ENCODE results near the gene PLCL2. TPM values are rescaled to one million over a fixed set of nuclear protein-coding genes. Genes with fewer than 3 reads are reported as not detected.

PLCL2 gene
- total RNA-seq, 1 donor from 2014 or later = 26.4 TPM

DNA sequence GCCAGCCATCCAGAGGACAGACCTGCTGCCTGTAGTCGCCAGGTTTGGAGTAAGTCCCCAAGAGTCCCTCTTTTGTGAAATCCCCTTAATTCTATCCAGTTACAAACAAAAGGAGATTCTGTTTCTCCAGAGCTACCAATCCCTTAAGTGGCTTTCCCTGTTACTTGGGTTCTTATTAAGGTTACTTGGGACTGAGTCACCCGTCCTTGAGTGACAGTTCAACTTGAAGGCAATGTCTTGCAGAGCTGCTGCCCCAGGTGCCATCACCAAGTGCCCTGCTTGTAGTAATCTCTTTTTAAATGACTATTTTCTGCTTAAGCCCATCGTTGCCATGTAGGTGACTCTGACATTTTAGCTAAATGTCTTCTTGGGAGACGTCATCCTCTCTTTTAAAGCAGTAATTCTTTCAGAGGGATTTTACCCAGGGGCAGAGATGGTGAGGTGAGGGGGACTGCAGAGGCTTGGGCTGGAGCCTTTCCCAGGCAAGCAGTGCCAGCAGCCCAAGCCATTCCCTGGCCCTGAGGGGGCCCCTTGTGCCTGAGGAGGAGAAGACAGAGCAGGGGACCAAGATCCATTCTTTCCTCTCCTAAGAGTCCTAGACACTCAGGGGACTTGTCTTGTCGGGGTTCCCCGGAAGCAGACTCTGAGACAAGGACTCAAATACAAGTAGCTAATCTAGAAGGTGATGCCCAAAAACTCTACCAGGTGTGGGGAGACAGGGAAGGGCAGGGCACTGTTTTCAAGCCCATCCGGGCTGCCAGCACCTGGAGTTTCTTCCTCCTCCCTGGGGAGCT is 253.7 kb downstream of the PLCL2 start:
- TF ChIP-seq, protein P1, sequence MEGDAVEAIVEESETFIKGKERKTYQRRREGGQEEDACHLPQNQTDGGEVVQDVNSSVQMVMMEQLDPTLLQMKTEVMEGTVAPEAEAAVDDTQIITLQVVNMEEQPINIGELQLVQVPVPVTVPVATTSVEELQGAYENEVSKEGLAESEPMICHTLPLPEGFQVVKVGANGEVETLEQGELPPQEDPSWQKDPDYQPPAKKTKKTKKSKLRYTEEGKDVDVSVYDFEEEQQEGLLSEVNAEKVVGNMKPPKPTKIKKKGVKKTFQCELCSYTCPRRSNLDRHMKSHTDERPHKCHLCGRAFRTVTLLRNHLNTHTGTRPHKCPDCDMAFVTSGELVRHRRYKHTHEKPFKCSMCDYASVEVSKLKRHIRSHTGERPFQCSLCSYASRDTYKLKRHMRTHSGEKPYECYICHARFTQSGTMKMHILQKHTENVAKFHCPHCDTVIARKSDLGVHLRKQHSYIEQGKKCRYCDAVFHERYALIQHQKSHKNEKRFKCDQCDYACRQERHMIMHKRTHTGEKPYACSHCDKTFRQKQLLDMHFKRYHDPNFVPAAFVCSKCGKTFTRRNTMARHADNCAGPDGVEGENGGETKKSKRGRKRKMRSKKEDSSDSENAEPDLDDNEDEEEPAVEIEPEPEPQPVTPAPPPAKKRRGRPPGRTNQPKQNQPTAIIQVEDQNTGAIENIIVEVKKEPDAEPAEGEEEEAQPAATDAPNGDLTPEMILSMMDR (IDR thresholded peaks at IDR 0.05) = no peak
- no peak for TF ChIP-seq EZH2 (IDR thresholded peaks at IDR 0.05)
- Histone ChIP-seq H3K9ac (no peak overlapping the region), H3K4me3 (no peak overlapping the region), H2AFZ (replicated peaks) (no peak overlapping the region), H3K79me2 (ENCODE audit: low read depth) (no peaks in the 10 kb centered on the region), H4K20me1 (ENCODE audit: low read depth) (no peaks in the 10 kb centered on the region), H3F3A (ENCODE audit: low read depth) (no peaks in the 10 kb centered on the region), H3K4me2 (no peak overlapping the region), H3K27me3 (no peaks in the 10 kb centered on the region), H3K4me1 (peaks cover 6% of the 10 kb centered on the region), H3K27ac (no peak overlapping the region), H3K9me3 (ENCODE audit: low read depth) (no peaks in the 10 kb centered on the region), H3K36me3 (no peaks in the 10 kb centered on the region)
- Mint-ChIP-seq H3K27me3 (ENCODE audit: insufficient read depth, low read depth) (peaks cover 6% of the 10 kb centered on the region), H3K4me1 (peaks cover 14% of the 10 kb centered on the region), H3K4me3 (no peak overlapping the region), H3K27ac (no peak overlapping the region), H3K36me3 (no peaks in the 10 kb centered on the region), H3K9me3 (peaks cover 5% of the 10 kb centered on the region)
- DNase-seq (ENCODE audit: low spot score) = no peak
